ENCODE measurements around the gene LAIR2.
A peak's percentile ranks its signal among the peaks of the same experiment; 100 is the strongest.
"Not testable (repeated sequence)": the region's sequence is repeated elsewhere in the genome, so short reads cannot be mapped to it uniquely, and the experiment has no call there.

Gene LAIR2

DNA sequence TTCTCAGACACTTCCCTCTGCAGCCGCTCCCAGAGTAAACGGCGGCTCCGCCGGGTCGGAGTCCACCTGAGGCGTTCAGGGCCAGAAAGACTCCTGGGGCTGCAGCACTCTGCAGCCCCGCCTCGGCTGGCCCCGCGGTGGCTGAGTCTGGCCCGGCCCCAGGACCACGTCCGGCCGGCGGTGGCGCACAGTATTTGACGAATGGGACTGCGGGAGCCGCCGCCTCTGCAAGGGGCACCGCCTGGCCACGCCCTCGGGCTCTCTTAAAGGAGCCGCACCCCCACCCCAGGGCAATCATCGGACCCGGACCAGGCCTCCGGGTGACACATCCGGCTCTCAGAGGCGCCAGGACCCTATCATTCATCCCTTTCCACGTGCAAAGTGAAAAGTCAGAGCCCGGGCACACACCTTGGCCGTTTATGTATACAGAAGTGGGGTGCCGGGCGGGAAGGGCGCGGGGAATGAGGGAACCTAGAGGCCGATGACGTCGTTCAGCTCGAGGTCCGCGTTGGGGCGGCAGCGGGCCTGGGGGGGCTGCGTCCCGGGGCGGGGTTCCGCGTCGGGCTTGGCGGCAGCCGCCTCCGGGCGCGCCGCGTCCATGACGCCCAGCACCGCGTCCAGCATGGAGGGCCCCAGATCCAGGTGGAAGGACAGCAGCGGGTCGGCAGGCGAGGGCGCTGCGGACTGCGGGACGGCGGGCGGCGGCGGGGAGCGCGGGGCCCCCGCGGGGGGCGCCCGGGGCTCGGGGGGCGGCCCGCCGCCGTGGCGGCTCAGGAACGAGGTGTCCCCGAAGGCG is 37.8 kb upstream of the LAIR2 start:
- DNase-seq: peak; percentile 89
- peak overlapping the region; percentile 68 for H3K9ac ChIP-seq (ENCODE audit: low read length)

DNA sequence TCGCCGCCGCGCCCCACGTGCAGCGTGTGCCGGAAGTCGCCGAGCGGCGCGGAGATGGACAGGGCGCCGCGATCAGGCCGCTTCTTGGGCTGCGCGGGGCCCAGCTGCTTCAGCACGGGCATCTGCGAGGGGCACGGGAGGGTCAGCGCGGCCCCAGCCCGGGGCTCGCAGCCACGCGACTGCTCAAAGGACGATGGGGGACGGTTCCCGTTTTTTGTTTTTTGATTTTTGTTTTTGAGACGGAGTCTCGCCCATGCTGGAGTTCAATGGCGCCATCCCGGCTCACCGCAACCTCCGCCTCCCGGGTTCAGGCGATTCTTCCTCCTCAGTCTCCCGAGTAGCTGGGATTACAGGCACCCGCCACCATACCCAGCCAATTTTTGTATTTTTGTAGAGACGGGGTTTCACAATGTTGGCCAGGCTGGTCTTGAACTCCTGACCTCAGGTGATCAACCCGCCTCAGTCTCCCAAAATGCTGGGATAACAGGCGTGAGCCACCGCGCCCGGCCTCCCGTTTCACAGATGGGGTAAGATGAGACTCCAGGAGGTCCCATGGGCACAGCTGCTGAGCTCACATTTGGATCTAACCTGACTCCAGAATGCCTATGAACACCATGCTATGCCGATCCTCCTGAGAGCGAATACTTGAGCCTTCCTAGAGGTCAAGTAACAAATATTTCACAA is 37.1 kb upstream of the LAIR2 start:
- H3K4me3 ChIP-seq (ENCODE audit: low read length): no peak overlapping the region
- H3K9ac ChIP-seq (ENCODE audit: low read length): no peak overlapping the region
- peaks cover 6% of the 10 kb centered on the region; the same call in 1 of the 2 replicates for H3K79me2 ChIP-seq (ENCODE audit: low read length)
- peaks cover 41% of the 10 kb centered on the region for H3K27me3 ChIP-seq (replicated peaks; ENCODE audit: insufficient read depth, low read length)
- no peaks in the 10 kb centered on the region for H3K9me3 ChIP-seq (replicated peaks; ENCODE audit: insufficient read depth, low read length)
- DNase-seq: no peak
- H3K9me2 ChIP-seq (replicated peaks; ENCODE audit: insufficient read depth, low read length): no peaks in the 10 kb centered on the region
- peaks cover 9% of the 10 kb centered on the region for H3F3A ChIP-seq (ENCODE audit: insufficient read depth, low read length)
- no peaks in the 10 kb centered on the region for H3K36me3 ChIP-seq (replicated peaks; ENCODE audit: insufficient read depth, low read length)
- no peak overlapping the region for H3K4me2 ChIP-seq (ENCODE audit: low read depth, low read length)
- no peaks in the 10 kb centered on the region for H4K20me1 ChIP-seq (ENCODE audit: insufficient read depth, low read length)
- no peak overlapping the region for H3K27ac ChIP-seq (ENCODE audit: low read length)
- H2AFZ ChIP-seq (ENCODE audit: low read length): no peak overlapping the region
- peaks cover 5% of the 10 kb centered on the region; the same call in 1 of the 2 replicates for H3K4me1 ChIP-seq (ENCODE audit: low read length)
- TF ChIP-seq EZH2phosphoT487 (IDR thresholded peaks at IDR 0.05; ENCODE audit: low read length) (no peak), EZH2 (optimal IDR thresholded peaks at IDR 0.05; ENCODE audit: low read depth, low read length) (no peak)
- TF ChIP-seq, protein P1, sequence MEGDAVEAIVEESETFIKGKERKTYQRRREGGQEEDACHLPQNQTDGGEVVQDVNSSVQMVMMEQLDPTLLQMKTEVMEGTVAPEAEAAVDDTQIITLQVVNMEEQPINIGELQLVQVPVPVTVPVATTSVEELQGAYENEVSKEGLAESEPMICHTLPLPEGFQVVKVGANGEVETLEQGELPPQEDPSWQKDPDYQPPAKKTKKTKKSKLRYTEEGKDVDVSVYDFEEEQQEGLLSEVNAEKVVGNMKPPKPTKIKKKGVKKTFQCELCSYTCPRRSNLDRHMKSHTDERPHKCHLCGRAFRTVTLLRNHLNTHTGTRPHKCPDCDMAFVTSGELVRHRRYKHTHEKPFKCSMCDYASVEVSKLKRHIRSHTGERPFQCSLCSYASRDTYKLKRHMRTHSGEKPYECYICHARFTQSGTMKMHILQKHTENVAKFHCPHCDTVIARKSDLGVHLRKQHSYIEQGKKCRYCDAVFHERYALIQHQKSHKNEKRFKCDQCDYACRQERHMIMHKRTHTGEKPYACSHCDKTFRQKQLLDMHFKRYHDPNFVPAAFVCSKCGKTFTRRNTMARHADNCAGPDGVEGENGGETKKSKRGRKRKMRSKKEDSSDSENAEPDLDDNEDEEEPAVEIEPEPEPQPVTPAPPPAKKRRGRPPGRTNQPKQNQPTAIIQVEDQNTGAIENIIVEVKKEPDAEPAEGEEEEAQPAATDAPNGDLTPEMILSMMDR (IDR thresholded peaks at IDR 0.05; ENCODE audit: low read length): no peak

More for the DNA sequence above, 37.8 kb upstream of the LAIR2 start:
- H3K4me3 ChIP-seq (ENCODE audit: low read length): peak overlapping the region; percentile 72
- peaks cover 5% of the 10 kb centered on the region; the same call in 1 of the 2 replicates for H3K4me1 ChIP-seq (ENCODE audit: low read length)
- H3K9me2 ChIP-seq (replicated peaks; ENCODE audit: insufficient read depth, low read length): no peaks in the 10 kb centered on the region
- H3K36me3 ChIP-seq (replicated peaks; ENCODE audit: insufficient read depth, low read length): no peaks in the 10 kb centered on the region
- H3K4me2 ChIP-seq (ENCODE audit: low read depth, low read length): peak overlapping the region; percentile 93
- peak overlapping the region; percentile 94 for H3K27ac ChIP-seq (ENCODE audit: low read length)
- peaks cover 9% of the 10 kb centered on the region for H3F3A ChIP-seq (ENCODE audit: insufficient read depth, low read length)
- H2AFZ ChIP-seq (ENCODE audit: low read length): peak overlapping the region; percentile 76
- no peak for TF ChIP-seq EZH2 (optimal IDR thresholded peaks at IDR 0.05; ENCODE audit: low read depth, low read length)
- no peak for TF ChIP-seq EZH2phosphoT487 (IDR thresholded peaks at IDR 0.05; ENCODE audit: low read length)
- TF ChIP-seq, protein P1 (IDR thresholded peaks at IDR 0.05; ENCODE audit: low read length): no peak
- peaks cover 34% of the 10 kb centered on the region for H3K27me3 ChIP-seq (replicated peaks; ENCODE audit: insufficient read depth, low read length)
- peaks cover 7% of the 10 kb centered on the region; the same call in 1 of the 2 replicates for H3K79me2 ChIP-seq (ENCODE audit: low read length)
- no peaks in the 10 kb centered on the region for H4K20me1 ChIP-seq (ENCODE audit: insufficient read depth, low read length)
- H3K9me3 ChIP-seq (replicated peaks; ENCODE audit: insufficient read depth, low read length): no peaks in the 10 kb centered on the region

DNA sequence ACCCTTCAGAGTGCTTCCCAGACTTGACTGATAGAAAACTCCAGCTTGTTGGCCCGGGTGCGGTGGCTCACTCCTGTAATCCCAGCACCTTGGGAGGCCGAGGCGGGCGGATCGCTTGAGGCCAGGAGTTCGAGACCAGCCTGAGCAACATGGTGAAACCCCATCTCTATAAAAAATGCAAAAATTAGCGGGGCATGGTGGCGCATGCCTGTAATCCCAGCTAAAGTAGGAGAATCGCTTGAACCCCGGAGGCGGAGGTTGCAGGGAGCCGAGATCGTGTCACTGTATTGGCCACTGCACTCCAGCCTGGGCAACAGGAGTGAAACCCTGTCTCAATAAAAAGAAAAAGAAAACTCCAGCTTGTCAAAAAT is 36.5 kb upstream of the LAIR2 start:
- H3K9me3 ChIP-seq (replicated peaks; ENCODE audit: insufficient read depth, low read length); H3K4me2 ChIP-seq (ENCODE audit: low read depth, low read length); H3K4me3 ChIP-seq (ENCODE audit: low read length); H4K20me1 ChIP-seq (ENCODE audit: insufficient read depth, low read length); H3K36me3 ChIP-seq (replicated peaks; ENCODE audit: insufficient read depth, low read length); H3K4me1 ChIP-seq (ENCODE audit: low read length); H3K9me2 ChIP-seq (replicated peaks; ENCODE audit: insufficient read depth, low read length); H3K9ac ChIP-seq (ENCODE audit: low read length); DNase-seq; H3K27ac ChIP-seq (ENCODE audit: low read length); H2AFZ ChIP-seq (ENCODE audit: low read length); H3K79me2 ChIP-seq (ENCODE audit: low read length); H3F3A ChIP-seq (ENCODE audit: insufficient read depth, low read length): not testable (repeated sequence)
- H3K27me3 ChIP-seq (replicated peaks; ENCODE audit: insufficient read depth, low read length): peaks cover 46% of the 10 kb centered on the region
